GM12878 (cell line): ENCODE data around the gene RBM41. TPM values are rescaled to one million over a fixed set of nuclear protein-coding genes. Genes with fewer than 3 reads are reported as not detected.

ENCODE experiments used
- ATAC-seq: fragments of 200-7000 bp; cut with Tn5 transposase; 3 replicates; pipeline ENCODE4 v1.9.1; 2020; ENCODE audit warnings: mild to moderate bottlenecking, moderate library complexity
- BruUV-seq: library from RNA; stranded (reverse); fragments of 400-500 nt; replicated peaks from 2 replicates; lab custom pipeline; 2021; lab: Mats Ljungman, UMichigan
- CTCF ChIA-PET: fragments of 300-600 bp; sonication (Branson Sonifier 250); formaldehyde crosslinking; extraction: SDS; loops from one replicate; lab custom pipeline; 2021; ENCODE audit warnings: inconsistent platforms; lab: Yijun Ruan, JAX
- POLR2A ChIA-PET: fragments of 350-600 bp; formaldehyde crosslinking; extraction: SDS; loops from one replicate; lab custom pipeline; 2021; ENCODE audit warnings: inconsistent platforms; lab: Charles Lee
- RAD21 ChIA-PET: fragments of 300-600 bp; sonication (Branson Sonifier 250); formaldehyde crosslinking; loops from one replicate; lab custom pipeline; 2023; ENCODE audit warnings: antibody characterized with exemption; ENCODE audit not compliant: unreplicated experiment; lab: Charles Lee
- SMC1A ChIA-PET: fragments of 300-600 bp; sonication (Branson Sonifier 250); formaldehyde crosslinking; loops from one replicate; lab custom pipeline; 2023; ENCODE audit not compliant: unreplicated experiment, uncharacterized antibody; lab: Charles Lee
- DNase-seq: peaks from one replicate; pipeline ENCODE4 v3.0.0-alpha.2; 2011; ENCODE audit warnings: low read depth, low spot score
- FAIRE-seq: peaks from 3 replicates; lab custom pipeline; 2011; peaks lifted over from hg19 to GRCh38; lab: Jason Lieb, UNC
- H2AFZ ChIP-seq: 2 replicates; pipeline ENCODE4 v1.6.0; 2011; ENCODE audit warnings: low read depth, low read length, control low read depth; ENCODE audit not compliant: control insufficient read depth
- H3K27ac ChIP-seq: 2 replicates; pipeline ENCODE4 v1.5.1; 2011; ENCODE audit warnings: control low read depth; ENCODE audit not compliant: control insufficient read depth, insufficient read depth
- H3K27me3 ChIP-seq, 2 experiments: replicated peaks in 1 of 2; 2 replicates each; pipeline versions ENCODE4 v1.6.0 to v1.6.1; 2011; ENCODE audit warnings: low read length in 1 of 2; ENCODE audit not compliant: control insufficient read depth in 2 of 2, insufficient read depth in 2 of 2
- H3K36me3 ChIP-seq, 2 experiments: 2 replicates each; pipeline ENCODE4 v1.5.1; 2011; ENCODE audit warnings: low read length in 1 of 2; ENCODE audit not compliant: control insufficient read depth in 2 of 2, insufficient read depth in 2 of 2
- H3K4me1 ChIP-seq: 2 replicates; pipeline ENCODE4 v1.6.1; 2011; ENCODE audit warnings: mild to moderate bottlenecking, low read length, moderate library complexity, mixed read lengths; ENCODE audit not compliant: control insufficient read depth, insufficient read depth
- H3K4me2 ChIP-seq: 2 replicates; pipeline ENCODE4 v1.6.0; 2011; ENCODE audit warnings: control low read depth; ENCODE audit not compliant: control insufficient read depth, insufficient read depth
- H3K4me3 ChIP-seq: fragments of 200-600 bp; sonication (generic); 2 replicates; pipeline ENCODE4 v1.5.1; 2016
- H3K79me2 ChIP-seq: 2 replicates; pipeline ENCODE4 v1.6.0; 2011; ENCODE audit warnings: low read length; ENCODE audit not compliant: control insufficient read depth, insufficient read depth
- H3K9ac ChIP-seq: 2 replicates; pipeline ENCODE4 v1.8.0; 2011; ENCODE audit warnings: low read length, control low read depth, mixed read lengths; ENCODE audit not compliant: control insufficient read depth, insufficient read depth
- H3K9me3 ChIP-seq: replicated peaks from 3 replicates; pipeline ENCODE4 v1.5.1; 2011; ENCODE audit warnings: mild to moderate bottlenecking, low read length; ENCODE audit not compliant: control insufficient read depth, insufficient read depth
- H4K20me1 ChIP-seq: 2 replicates; pipeline ENCODE4 v1.6.0; 2011; ENCODE audit not compliant: control insufficient read depth, insufficient read depth
- ZBTB4 ChIP-seq: fragments of 450-650 bp; formaldehyde crosslinking; IDR thresholded peaks from 2 replicates; pipeline ENCODE4 v1.4.0; 2022; ENCODE audit warnings: mild to moderate bottlenecking, moderate library complexity
- WGBS: methylation state at CpG from one replicate; pipeline ENCODE4 v1.1.6; 2016; ENCODE audit warnings: low lambda C conversion rate; ENCODE audit not compliant: insufficient replicate concordance, insufficient coverage; ENCODE audit errors: missing lambda C conversion rate; 5-methylcytosine and 5-hydroxymethylcytosine counted together
- in situ Hi-C: fragments of 300-500 bp; cut with MboI; formaldehyde crosslinking; loops from 9 replicates; pipeline ENCODE4 v1.14.3; 2018; ENCODE audit warnings: mixed read lengths
- intact Hi-C: fragments of 100-400 bp; cut with micrococcal nuclease; formaldehyde crosslinking; loops from one replicate; pipeline ENCODE4 v1.14.2; 2022; ENCODE audit not compliant: unreplicated experiment
- polyA plus RNA-seq, 11 experiments: library from polyadenylated mRNA; depleted of rRNA in 4 of 11; unstranded in 6 of 11; stranded (reverse) in 5 of 11; fragments of >200 nt; fragmentation: Nextera tagmentation in 4 of 11; fragmentation: Illumina TruSeq in 1 of 11; extraction: Ambion mirVana in 4 of 11; extraction: Trizol in 1 of 11; gene quantifications; 1 replicate in 1 of 11; 2 replicates in 10 of 11; pipeline versions ENCODE4 v1.2.1 to v1.2.3, GENCODE V29; 2011 to 2016; ENCODE audit warnings: inconsistent platforms in 2 of 11, missing spikeins in 2 of 11, low read depth in 1 of 11
- total RNA-seq, 4 experiments: library from RNA; depleted of rRNA in 3 of 4; stranded (reverse); fragments of >200 nt in 3 of 4; fragmentation: Illumina TruSeq in 1 of 4; extraction: Trizol in 1 of 4; gene quantifications; 2 replicates each; pipeline versions ENCODE4 v1.2.1 to v1.2.3, GENCODE V29; 2013 to 2021

Gene RBM41
- total and polyA plus RNA-seq, 10 of the 15 experiments (the other 5 are each of a cell fraction or from before 2014, with no cell fraction given) = 7.7 to 19.1 (median 13.7) TPM

- DNase-seq (no peak), ATAC-seq (no peak), FAIRE-seq (no peak)
- Histone ChIP-seq H3K4me1 (no peaks in the 10 kb centered on the region), H3K4me2 (no peak overlapping the region), H3K36me3 (no peaks in the 10 kb centered on the region), H3K27ac (no peak overlapping the region), H4K20me1 (no peaks in the 10 kb centered on the region), H3K27me3 (no peaks in the 10 kb centered on the region), H3K9me3 (no peaks in the 10 kb centered on the region), H2AFZ (no peak overlapping the region), H3K79me2 (no peaks in the 10 kb centered on the region), H3K4me3 (no peak overlapping the region), H3K9ac (no peak overlapping the region)
- ChIA-PET CTCF (interaction anchor here (1.1 kb wide), 1 partner anchor 140 kb away, joined by 3 read pairs; no protein-coding TSS in a partner anchor), POLR2A (no interaction called here), SMC1A (interaction anchor here (0.5 kb wide), 1 partner anchor 139 kb away, joined by 3 read pairs; no protein-coding TSS in a partner anchor), RAD21 (no interaction called here)
- in situ Hi-C loops = no loop called here
- no peak for TF ChIP-seq ZBTB4 (CRISPR knock-in tag)
- intact Hi-C loops = no loop called here
- BruUV-seq = no TSS peak
- 11% methylated on average over 1 of the region's 1 CpG for WGBS
These were observed 103.7 kb downstream of the RBM41 start for GRCh38 chrX:107014936-107015335.

Other genes with a start within 250 kb of the RBM41 start
- not detected in 2 replicates for gene RIPPLY1, start 215.5 kb downstream of the RBM41 start, total RNA-seq (2014; rRNA removed)
- gene RIPPLY1, start 215.5 kb downstream of the RBM41 start, total RNA-seq (2014; rRNA removed; fragmentation: Illumina TruSeq; extraction: Trizol) = not detected in 2 replicates
- not detected in 2 replicates for gene RIPPLY1, start 215.5 kb downstream of the RBM41 start, total RNA-seq (2021)
- not detected in 2 replicates for gene RIPPLY1, start 215.5 kb downstream of the RBM41 start, polyA plus RNA-seq (2011; rRNA removed)
- not detected in 2 replicates for gene RIPPLY1, start 215.5 kb downstream of the RBM41 start, polyA plus RNA-seq (2014; fragmentation: Illumina TruSeq; extraction: Trizol)
- gene RIPPLY1, start 215.5 kb downstream of the RBM41 start, polyA plus RNA-seq (2014; fragmentation: Nextera tagmentation; extraction: Ambion mirVana) = not detected
- not detected in 2 replicates for gene RIPPLY1, start 215.5 kb downstream of the RBM41 start, polyA plus RNA-seq (2014; rRNA removed)
- not detected for gene RIPPLY1, start 215.5 kb downstream of the RBM41 start, polyA plus RNA-seq (2016; fragmentation: Nextera tagmentation; extraction: Ambion mirVana)
- gene CLDN2, start 198.4 kb downstream of the RBM41 start, total RNA-seq (2014; rRNA removed) = 0.06 TPM in 1 of 2 replicates, not detected in the other
- not detected in 2 replicates for gene CLDN2, start 198.4 kb downstream of the RBM41 start, total RNA-seq (2014; rRNA removed; fragmentation: Illumina TruSeq; extraction: Trizol)
- gene CLDN2, start 198.4 kb downstream of the RBM41 start, total RNA-seq (2021) = not detected in 2 replicates
- not detected in 2 replicates for gene CLDN2, start 198.4 kb downstream of the RBM41 start, polyA plus RNA-seq (2011; rRNA removed)
- gene CLDN2, start 198.4 kb downstream of the RBM41 start, polyA plus RNA-seq (2014; fragmentation: Illumina TruSeq; extraction: Trizol) = not detected in 2 replicates
- gene CLDN2, start 198.4 kb downstream of the RBM41 start, polyA plus RNA-seq (2014; fragmentation: Nextera tagmentation; extraction: Ambion mirVana) = not detected
- not detected in 2 replicates for gene CLDN2, start 198.4 kb downstream of the RBM41 start, polyA plus RNA-seq (2014; rRNA removed)
- gene CLDN2, start 198.4 kb downstream of the RBM41 start, polyA plus RNA-seq (2016; fragmentation: Nextera tagmentation; extraction: Ambion mirVana) = not detected
- 0.11 and 0.34 TPM in 2 replicates for gene MORC4, start 118.6 kb downstream of the RBM41 start, total RNA-seq (2014; rRNA removed)
- gene MORC4, start 118.6 kb downstream of the RBM41 start, total RNA-seq (2014; rRNA removed; fragmentation: Illumina TruSeq; extraction: Trizol) = 0.41 and 0.49 TPM in 2 replicates
- 0.21 and 0.41 TPM in 2 replicates for gene MORC4, start 118.6 kb downstream of the RBM41 start, total RNA-seq (2021)
- gene MORC4, start 118.6 kb downstream of the RBM41 start, polyA plus RNA-seq (2011; rRNA removed) = 0.65 and 0.79 TPM in 2 replicates
- gene MORC4, start 118.6 kb downstream of the RBM41 start, polyA plus RNA-seq (2014; fragmentation: Illumina TruSeq; extraction: Trizol) = 0.28 and 0.32 TPM in 2 replicates
- gene MORC4, start 118.6 kb downstream of the RBM41 start, polyA plus RNA-seq (2014; fragmentation: Nextera tagmentation; extraction: Ambion mirVana) = under 1 TPM; 0.06 to 0.09 TPM
- gene MORC4, start 118.6 kb downstream of the RBM41 start, polyA plus RNA-seq (2014; rRNA removed) = 0.16 and 0.20 TPM in 2 replicates
- gene MORC4, start 118.6 kb downstream of the RBM41 start, polyA plus RNA-seq (2016; fragmentation: Nextera tagmentation; extraction: Ambion mirVana) = under 1 TPM; 0.03 to 0.24 TPM
- 6.0 and 6.4 TPM in 2 replicates for gene NUP62CL, start 87.6 kb upstream of the RBM41 start, total RNA-seq (2014; rRNA removed)
- 4.1 and 5.3 TPM in 2 replicates for gene NUP62CL, start 87.6 kb upstream of the RBM41 start, total RNA-seq (2014; rRNA removed; fragmentation: Illumina TruSeq; extraction: Trizol)
- gene NUP62CL, start 87.6 kb upstream of the RBM41 start, total RNA-seq (2021) = 3.1 and 3.2 TPM in 2 replicates
- 4.4 and 6.0 TPM in 2 replicates for gene NUP62CL, start 87.6 kb upstream of the RBM41 start, polyA plus RNA-seq (2011; rRNA removed)
- 4.1 and 6.3 TPM in 2 replicates for gene NUP62CL, start 87.6 kb upstream of the RBM41 start, polyA plus RNA-seq (2014; fragmentation: Illumina TruSeq; extraction: Trizol)
- 1 to 10 TPM; 2.5 to 4.6 TPM for gene NUP62CL, start 87.6 kb upstream of the RBM41 start, polyA plus RNA-seq (2014; fragmentation: Nextera tagmentation; extraction: Ambion mirVana)
- 5.0 and 6.2 TPM in 2 replicates for gene NUP62CL, start 87.6 kb upstream of the RBM41 start, polyA plus RNA-seq (2014; rRNA removed)
- gene NUP62CL, start 87.6 kb upstream of the RBM41 start, polyA plus RNA-seq (2016; fragmentation: Nextera tagmentation; extraction: Ambion mirVana) = 1 to 10 TPM; 4.0 to 5.2 TPM
- gene DNAAF6, start 87.8 kb upstream of the RBM41 start, total RNA-seq (2014; rRNA removed) = not detected in 2 replicates
- gene DNAAF6, start 87.8 kb upstream of the RBM41 start, total RNA-seq (2014; rRNA removed; fragmentation: Illumina TruSeq; extraction: Trizol) = not detected in 2 replicates
- gene DNAAF6, start 87.8 kb upstream of the RBM41 start, total RNA-seq (2021) = not detected in 2 replicates
- gene DNAAF6, start 87.8 kb upstream of the RBM41 start, polyA plus RNA-seq (2011; rRNA removed) = not detected in 2 replicates
- not detected in 2 replicates for gene DNAAF6, start 87.8 kb upstream of the RBM41 start, polyA plus RNA-seq (2014; fragmentation: Illumina TruSeq; extraction: Trizol)
- not detected for gene DNAAF6, start 87.8 kb upstream of the RBM41 start, polyA plus RNA-seq (2014; fragmentation: Nextera tagmentation; extraction: Ambion mirVana)
- not detected in 2 replicates for gene DNAAF6, start 87.8 kb upstream of the RBM41 start, polyA plus RNA-seq (2014; rRNA removed)
- not detected for gene DNAAF6, start 87.8 kb upstream of the RBM41 start, polyA plus RNA-seq (2016; fragmentation: Nextera tagmentation; extraction: Ambion mirVana)